Astrocyte (in vitro differentiated cells and primary cell): ENCODE measurements around the gene HM13. TPM values are rescaled to one million over a fixed set of nuclear protein-coding genes. Genes with fewer than 3 reads are reported as not detected.

Source experiments
- DNase-seq: peaks from one replicate; pipeline ENCODE4 v3.0.0-alpha.2; 2010; ENCODE audit warnings: low read depth
- FAIRE-seq: peaks from 2 replicates; lab custom pipeline; 2011; peaks lifted over from hg19 to GRCh38; lab: Jason Lieb, UNC
- H2AFZ ChIP-seq: 2 replicates; pipeline ENCODE4 v1.6.0; 2012; ENCODE audit warnings: low read depth, low read length, inconsistent platforms
- H3K27ac ChIP-seq: 2 replicates; pipeline ENCODE4 v1.5.1; 2011; ENCODE audit warnings: low read depth, low read length, inconsistent platforms
- H3K27me3 ChIP-seq: 2 replicates; pipeline ENCODE4 v1.6.0; 2011; ENCODE audit warnings: low read length, inconsistent platforms; ENCODE audit not compliant: insufficient read depth
- H3K36me3 ChIP-seq: 2 replicates; pipeline ENCODE4 v1.5.1; 2011; ENCODE audit warnings: low read length, inconsistent platforms; ENCODE audit not compliant: insufficient read depth
- H3K4me1 ChIP-seq: 2 replicates; pipeline ENCODE4 v1.5.1; 2011; ENCODE audit warnings: low read length, inconsistent platforms; ENCODE audit not compliant: insufficient read depth
- H3K4me2 ChIP-seq: 2 replicates; pipeline ENCODE4 v1.6.0; 2012; ENCODE audit warnings: low read length, inconsistent platforms
- H3K4me3 ChIP-seq: 2 replicates; pipeline ENCODE4 v1.5.1; 2011; ENCODE audit warnings: low read depth, mild to moderate bottlenecking, low read length, inconsistent platforms; ENCODE audit not compliant: insufficient read depth
- H3K79me2 ChIP-seq: 2 replicates; pipeline ENCODE4 v1.6.0; 2012; ENCODE audit warnings: mild to moderate bottlenecking, low read length, inconsistent platforms; ENCODE audit not compliant: insufficient read depth
- H3K9ac ChIP-seq: 2 replicates; pipeline ENCODE4 v1.6.0; 2012; ENCODE audit warnings: mild to moderate bottlenecking, low read length, inconsistent platforms
- H3K9me3 ChIP-seq: 2 replicates; pipeline ENCODE4 v1.5.1; 2012; ENCODE audit warnings: low read depth, mild to moderate bottlenecking, low read length, inconsistent platforms; ENCODE audit not compliant: insufficient read depth
- H4K20me1 ChIP-seq: 2 replicates; pipeline ENCODE4 v1.6.0; 2012; ENCODE audit warnings: low read length, inconsistent platforms; ENCODE audit not compliant: insufficient read depth
- H3K27ac Mint-ChIP-seq: one replicate; pipeline ENCODE4 v1.8.0; 2021; ENCODE audit warnings: mild to moderate bottlenecking, mixed read lengths; ENCODE audit not compliant: unreplicated experiment
- H3K27me3 Mint-ChIP-seq: one replicate; pipeline ENCODE4 v1.8.0; 2021; ENCODE audit warnings: low read depth, mixed read lengths; ENCODE audit not compliant: unreplicated experiment
- H3K36me3 Mint-ChIP-seq: one replicate; pipeline ENCODE4 v1.8.0; 2021; ENCODE audit warnings: low read depth, mixed read lengths; ENCODE audit not compliant: unreplicated experiment
- H3K4me1 Mint-ChIP-seq: one replicate; pipeline ENCODE4 v1.8.0; 2021; ENCODE audit warnings: low read depth, mixed read lengths; ENCODE audit not compliant: unreplicated experiment
- H3K4me3 Mint-ChIP-seq: one replicate; pipeline ENCODE4 v1.8.0; 2021; ENCODE audit warnings: mild to moderate bottlenecking, moderate library complexity, mixed read lengths; ENCODE audit not compliant: unreplicated experiment
- H3K9me3 Mint-ChIP-seq: one replicate; pipeline ENCODE4 v1.8.0; 2021; ENCODE audit warnings: mild to moderate bottlenecking, mixed read lengths; ENCODE audit not compliant: unreplicated experiment
- EZH2 ChIP-seq: IDR thresholded peaks from 2 replicates; pipeline ENCODE4 v1.6.1; 2012; ENCODE audit warnings: mild to moderate bottlenecking, low read length, inconsistent platforms; ENCODE audit not compliant: insufficient read depth
- total RNA-seq: library from RNA; stranded (reverse); gene quantifications from 2 replicates; pipeline ENCODE4 v1.2.1, GENCODE V29; 2021
- TF ChIP-seq, protein P1 (sequence below): IDR thresholded peaks from 2 replicates; pipeline ENCODE4 v1.5.1; 2011; ENCODE audit warnings: low read depth, mild to moderate bottlenecking, inconsistent platforms, low read length, moderate library complexity; ENCODE audit not compliant: insufficient read depth

The HM13 gene
- total RNA-seq, 1 donor from 2014 or later, result 399 TPM

DNA sequence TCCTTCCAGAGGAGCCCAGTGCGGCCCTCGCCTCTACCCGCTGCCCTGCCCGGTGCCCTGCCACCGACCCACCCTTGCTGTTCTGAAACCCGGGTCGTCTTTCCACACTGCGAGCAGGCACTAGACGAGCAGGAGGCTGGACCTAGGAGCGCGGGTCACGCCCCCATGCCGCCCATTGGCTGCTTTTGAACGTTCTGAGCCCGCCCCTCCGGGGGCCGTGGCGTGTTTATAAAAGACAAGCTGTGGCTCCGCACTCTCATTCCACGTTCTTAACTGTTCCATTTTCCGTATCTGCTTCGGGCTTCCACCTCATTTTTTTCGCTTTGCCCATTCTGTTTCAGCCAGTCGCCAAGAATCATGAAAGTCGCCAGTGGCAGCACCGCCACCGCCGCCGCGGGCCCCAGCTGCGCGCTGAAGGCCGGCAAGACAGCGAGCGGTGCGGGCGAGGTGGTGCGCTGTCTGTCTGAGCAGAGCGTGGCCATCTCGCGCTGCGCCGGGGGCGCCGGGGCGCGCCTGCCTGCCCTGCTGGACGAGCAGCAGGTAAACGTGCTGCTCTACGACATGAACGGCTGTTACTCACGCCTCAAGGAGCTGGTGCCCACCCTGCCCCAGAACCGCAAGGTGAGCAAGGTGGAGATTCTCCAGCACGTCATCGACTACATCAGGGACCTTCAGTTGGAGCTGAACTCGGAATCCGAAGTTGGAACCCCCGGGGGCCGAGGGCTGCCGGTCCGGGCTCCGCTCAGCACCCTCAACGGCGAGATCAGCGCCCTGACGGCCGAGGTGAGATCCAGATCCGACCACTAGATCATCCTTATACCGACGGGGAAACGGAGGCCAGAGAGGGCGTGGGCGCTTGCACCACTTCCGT lies 91.0 kb downstream of the HM13 start, which contains the start of gene ID1:
Gene ID1, plus strand, starts transcription at position 259 of the 871 bp plus-strand sequence. Its CDS starts 99 bp downstream, at position 358.
- no peaks in the 10 kb centered on the region for H3K36me3 Mint-ChIP-seq
- peak within 1 kb of the TSS; percentile 79 for H3K27ac Mint-ChIP-seq
- peaks cover 30% of the 10 kb centered on the region for H3K4me1 Mint-ChIP-seq
- H3K36me3 ChIP-seq, result no peaks in the 10 kb centered on the region
- H4K20me1 ChIP-seq, result peaks cover 24% of the 10 kb centered on the region
- DNase-seq (peak; percentile 88), FAIRE-seq (no peak)
- H3K9me3 Mint-ChIP-seq, result peaks cover 4% of the 10 kb centered on the region
- no peaks in the 10 kb centered on the region for H3K27me3 ChIP-seq
- peak within 1 kb of the TSS; percentile 97 for H3K9ac ChIP-seq
- TF ChIP-seq, protein P1, sequence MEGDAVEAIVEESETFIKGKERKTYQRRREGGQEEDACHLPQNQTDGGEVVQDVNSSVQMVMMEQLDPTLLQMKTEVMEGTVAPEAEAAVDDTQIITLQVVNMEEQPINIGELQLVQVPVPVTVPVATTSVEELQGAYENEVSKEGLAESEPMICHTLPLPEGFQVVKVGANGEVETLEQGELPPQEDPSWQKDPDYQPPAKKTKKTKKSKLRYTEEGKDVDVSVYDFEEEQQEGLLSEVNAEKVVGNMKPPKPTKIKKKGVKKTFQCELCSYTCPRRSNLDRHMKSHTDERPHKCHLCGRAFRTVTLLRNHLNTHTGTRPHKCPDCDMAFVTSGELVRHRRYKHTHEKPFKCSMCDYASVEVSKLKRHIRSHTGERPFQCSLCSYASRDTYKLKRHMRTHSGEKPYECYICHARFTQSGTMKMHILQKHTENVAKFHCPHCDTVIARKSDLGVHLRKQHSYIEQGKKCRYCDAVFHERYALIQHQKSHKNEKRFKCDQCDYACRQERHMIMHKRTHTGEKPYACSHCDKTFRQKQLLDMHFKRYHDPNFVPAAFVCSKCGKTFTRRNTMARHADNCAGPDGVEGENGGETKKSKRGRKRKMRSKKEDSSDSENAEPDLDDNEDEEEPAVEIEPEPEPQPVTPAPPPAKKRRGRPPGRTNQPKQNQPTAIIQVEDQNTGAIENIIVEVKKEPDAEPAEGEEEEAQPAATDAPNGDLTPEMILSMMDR, result no peak
- TF ChIP-seq EZH2, result no peak
- H3K4me1 ChIP-seq, result peaks cover 43% of the 10 kb centered on the region
- H3K4me2 ChIP-seq, result peak within 1 kb of the TSS; percentile 89
- H3K9me3 ChIP-seq, result no peaks in the 10 kb centered on the region
- peak within 1 kb of the TSS; percentile 91 for H3K4me3 ChIP-seq
- peak within 1 kb of the TSS; percentile 98 for H3K27ac ChIP-seq
- H2AFZ ChIP-seq, result no peak within 1 kb of the TSS
- peak within 1 kb of the TSS; percentile 98 for H3K4me3 Mint-ChIP-seq
- no peaks in the 10 kb centered on the region for H3K27me3 Mint-ChIP-seq
- peaks cover 31% of the 10 kb centered on the region for H3K79me2 ChIP-seq

- Histone ChIP-seq H2AFZ (no peak overlapping the region), H4K20me1 (peaks cover 24% of the 10 kb centered on the region), H3K4me3 (peak overlapping the region; percentile 91), H3K9ac (peak overlapping the region; percentile 97), H3K4me2 (peak overlapping the region; percentile 89), H3K36me3 (no peaks in the 10 kb centered on the region), H3K27me3 (no peaks in the 10 kb centered on the region), H3K27ac (peak overlapping the region; percentile 98), H3K4me1 (peaks cover 49% of the 10 kb centered on the region), H3K9me3 (no peaks in the 10 kb centered on the region), H3K79me2 (peaks cover 31% of the 10 kb centered on the region)
- peak overlapping the region; percentile 98 for H3K4me3 Mint-ChIP-seq
- H3K27ac Mint-ChIP-seq, result peak overlapping the region; percentile 79
- no peaks in the 10 kb centered on the region for H3K27me3 Mint-ChIP-seq
- no peak for TF ChIP-seq EZH2
- TF ChIP-seq, protein P1, result no peak
- no peaks in the 10 kb centered on the region for H3K36me3 Mint-ChIP-seq
- peaks cover 30% of the 10 kb centered on the region for H3K4me1 Mint-ChIP-seq
- DNase-seq (no peak), FAIRE-seq (no peak)
- no peaks in the 10 kb centered on the region for H3K9me3 Mint-ChIP-seq
Observed at GRCh38 chr20:31605902-31606803, 91.9 kb downstream of the HM13 start.
